H1 (cell line): ENCODE measurements around the gene TMIGD3. TPM values are rescaled to one million over a fixed set of nuclear protein-coding genes. Genes with fewer than 3 reads are reported as not detected.

Experiments
- CTCF ChIA-PET: fragments of 300-600 bp; sonication (Branson Sonifier 250); formaldehyde crosslinking; loops from one replicate; lab custom pipeline; 2021; ENCODE audit not compliant: partially characterized antibody; lab: Charles Lee
- POLR2A ChIA-PET: fragments of 300-600 bp; sonication (Branson Sonifier 250); formaldehyde crosslinking; loops from one replicate; lab custom pipeline; 2021; ENCODE audit warnings: inconsistent platforms; ENCODE audit not compliant: partially characterized antibody; lab: Charles Lee
- DNase-seq, 2 experiments: peaks; one replicate each; pipeline versions ENCODE4 v3.0.0 to v3.0.0-alpha.2; 2010 to 2022; ENCODE audit warnings: low spot score in 2 of 2, low read depth in 1 of 2, mixed read lengths in 1 of 2
- FAIRE-seq: peaks from 2 replicates; lab custom pipeline; 2011; peaks lifted over from hg19 to GRCh38; lab: Jason Lieb, UNC
- H2AFZ ChIP-seq: 2 replicates; pipeline ENCODE4 v1.8.1; 2012; ENCODE audit warnings: low read length, inconsistent platforms
- H2AK5ac ChIP-seq: 2 replicates; pipeline ENCODE4 v1.6.1; 2013; ENCODE audit warnings: low read depth, low read length
- H2BK120ac ChIP-seq: replicated peaks from 2 replicates; pipeline ENCODE3; 2013; ENCODE audit warnings: low read depth, low read length, inconsistent platforms
- H2BK12ac ChIP-seq: 2 replicates; pipeline ENCODE4 v1.6.1; 2013; ENCODE audit warnings: low read depth, low read length
- H2BK15ac ChIP-seq: 2 replicates; pipeline ENCODE4 v1.6.1; 2013; ENCODE audit warnings: low read length
- H2BK20ac ChIP-seq: 2 replicates; pipeline ENCODE4 v1.6.1; 2013; ENCODE audit warnings: low read length
- H2BK5ac ChIP-seq: 2 replicates; pipeline ENCODE4 v1.6.1; 2013; ENCODE audit warnings: low read depth, low read length
- H3K14ac ChIP-seq: 2 replicates; pipeline ENCODE4 v1.6.1; 2013; ENCODE audit warnings: inconsistent platforms; ENCODE audit not compliant: insufficient read length
- H3K18ac ChIP-seq: 2 replicates; pipeline ENCODE4 v1.6.1; 2013; ENCODE audit warnings: low read length; ENCODE audit errors: extremely low read depth
- H3K23ac ChIP-seq: 2 replicates; pipeline ENCODE4 v1.6.1; 2013; ENCODE audit warnings: inconsistent platforms; ENCODE audit not compliant: insufficient read length
- H3K23me2 ChIP-seq: 2 replicates; pipeline ENCODE4 v1.6.1; 2013; ENCODE audit warnings: low read depth, low read length
- H3K27ac ChIP-seq: 2 replicates; pipeline ENCODE4 v1.6.1; 2011; ENCODE audit warnings: low read depth, low read length, inconsistent platforms
- H3K27me3 ChIP-seq, 4 experiments: replicated peaks in 1 of 4; 1 replicate in 1 of 4; 2 replicates in 3 of 4; pipeline versions ENCODE4 v1.6.1 to v1.8.1; 2011 to 2013; ENCODE audit warnings: low read length in 3 of 4, mild to moderate bottlenecking in 3 of 4, inconsistent platforms in 2 of 4, mixed read lengths in 2 of 4, moderate library complexity in 1 of 4; ENCODE audit not compliant: control insufficient read depth in 3 of 4, insufficient read depth in 3 of 4; ENCODE audit errors: extremely low read depth in 1 of 4
- H3K36me3 ChIP-seq, 4 experiments: 2 replicates each; pipeline versions ENCODE4 v1.6.1 to v1.8.1; 2011 to 2013; ENCODE audit warnings: mild to moderate bottlenecking in 4 of 4, low read length in 3 of 4, moderate library complexity in 2 of 4, control low read depth in 1 of 4, inconsistent platforms in 1 of 4; ENCODE audit not compliant: insufficient read depth in 4 of 4, control insufficient read depth in 2 of 4
- H3K4ac ChIP-seq: replicated peaks from 2 replicates; pipeline ENCODE3; 2013; ENCODE audit warnings: low read length, low read depth, mixed read lengths, inconsistent platforms; ENCODE audit not compliant: insufficient read length
- H3K4me1 ChIP-seq, 4 experiments: replicated peaks in 1 of 4; 1 replicate in 1 of 4; 2 replicates in 3 of 4; pipeline versions ENCODE4 v1.6.1 to v1.8.1; 2011 to 2013; ENCODE audit warnings: low read length in 3 of 4, inconsistent platforms in 2 of 4, mixed read lengths in 1 of 4; ENCODE audit not compliant: insufficient read depth in 4 of 4, control insufficient read depth in 3 of 4
- H3K4me2 ChIP-seq, 2 experiments: 2 replicates each; pipeline versions ENCODE4 v1.6.1 to v1.8.1; 2011 to 2013; ENCODE audit warnings: low read depth in 2 of 2, low read length in 2 of 2, control low read depth in 1 of 2, inconsistent platforms in 1 of 2, mild to moderate bottlenecking in 1 of 2; ENCODE audit not compliant: insufficient read depth in 1 of 2
- H3K4me3 ChIP-seq, 4 experiments: fragments of 200-600, 300-600 bp in 1 of 4; sonication (generic), shearing (Covaris generic), sonication (Bioruptor Twin) in 1 of 4; 2 replicates each; pipeline versions ENCODE4 v1.5.1 to v1.8.1; 2011 to 2016; ENCODE audit warnings: low read length in 4 of 4, low read depth in 3 of 4, control low read depth in 2 of 4, inconsistent platforms in 2 of 4, mild to moderate bottlenecking in 2 of 4, mixed read lengths in 1 of 4, moderate library complexity in 1 of 4; ENCODE audit not compliant: insufficient read depth in 2 of 4; ENCODE audit errors: extremely low read depth in 1 of 4
- H3K56ac ChIP-seq: replicated peaks from 2 replicates; pipeline ENCODE3; 2013; ENCODE audit warnings: low read depth, mild to moderate bottlenecking, mixed read lengths, low read length, inconsistent platforms; ENCODE audit not compliant: insufficient read length
- H3K79me1 ChIP-seq: 2 replicates; pipeline ENCODE4 v1.6.1; 2013; ENCODE audit warnings: low read depth, low read length, control low read depth
- H3K79me2 ChIP-seq, 2 experiments: 2 replicates each; pipeline versions ENCODE4 v1.6.1 to v1.8.1; 2012 to 2013; ENCODE audit warnings: low read length in 2 of 2, mild to moderate bottlenecking in 2 of 2, inconsistent platforms in 1 of 2; ENCODE audit not compliant: insufficient read depth in 2 of 2, control insufficient read depth in 1 of 2
- H3K9ac ChIP-seq, 4 experiments: replicated peaks in 1 of 4; 1 replicate in 1 of 4; 2 replicates in 3 of 4; pipeline versions ENCODE4 v1.6.1 to v1.8.1; 2011 to 2013; ENCODE audit warnings: low read depth in 3 of 4, low read length in 3 of 4, control low read depth in 2 of 4, mild to moderate bottlenecking in 2 of 4, moderate library complexity in 2 of 4, inconsistent platforms in 1 of 4; ENCODE audit errors: extremely low read depth in 1 of 4
- H3K9me3 ChIP-seq, 2 experiments: 2 replicates each; pipeline versions ENCODE4 v1.6.1 to v1.8.1; 2012 to 2013; ENCODE audit warnings: mild to moderate bottlenecking in 2 of 2, moderate library complexity in 2 of 2, control low read depth in 1 of 2, inconsistent platforms in 1 of 2, low read depth in 1 of 2, low read length in 1 of 2, mixed read lengths in 1 of 2; ENCODE audit not compliant: insufficient read depth in 2 of 2
- H4K20me1 ChIP-seq, 2 experiments: replicated peaks in 1 of 2; 2 replicates each; pipeline versions ENCODE3 to v1.8.1; 2011 to 2013; ENCODE audit warnings: inconsistent platforms in 2 of 2, low read length in 2 of 2, mild to moderate bottlenecking in 1 of 2; ENCODE audit not compliant: insufficient read depth in 2 of 2, control insufficient read depth in 1 of 2
- H4K5ac ChIP-seq: 2 replicates; pipeline ENCODE4 v1.6.1; 2013; ENCODE audit warnings: low read length, low read depth, mixed read lengths, inconsistent platforms; ENCODE audit not compliant: insufficient read length
- H4K8ac ChIP-seq: 2 replicates; pipeline ENCODE4 v1.8.0; 2013; ENCODE audit warnings: mild to moderate bottlenecking, moderate library complexity, low read length, inconsistent platforms; ENCODE audit not compliant: insufficient read depth; ENCODE audit errors: extremely low read depth
- H4K91ac ChIP-seq: replicated peaks from 2 replicates; pipeline ENCODE3; 2013; ENCODE audit warnings: low read length, mixed read lengths, inconsistent platforms; ENCODE audit not compliant: insufficient read length
- BACH1 ChIP-seq: IDR thresholded peaks from 2 replicates; pipeline ENCODE4 v1.6.1; 2012; ENCODE audit warnings: low read length, improper control_type of control experiment
- CTBP2 ChIP-seq: IDR thresholded peaks from 2 replicates; pipeline ENCODE4 v1.7.0; 2011; ENCODE audit warnings: borderline replicate concordance, mild to moderate bottlenecking, moderate library complexity, mixed read lengths, low read length; ENCODE audit not compliant: insufficient read depth, insufficient read length
- GABPA ChIP-seq: IDR thresholded peaks from 2 replicates; pipeline ENCODE4 v1.6.1; 2011; ENCODE audit warnings: mild to moderate bottlenecking, low read length, moderate library complexity, borderline replicate concordance; ENCODE audit not compliant: insufficient read depth
- KDM5A ChIP-seq: fragments of 200-600 bp; IDR thresholded peaks from 2 replicates; pipeline ENCODE4 v1.7.1; 2012; ENCODE audit warnings: mild to moderate bottlenecking, low read length, inconsistent platforms, mixed read lengths
- POLR2AphosphoS5 ChIP-seq: IDR thresholded peaks from 2 replicates; pipeline ENCODE4 v1.6.1; 2011; ENCODE audit warnings: low read depth, low read length
- RFX5 ChIP-seq: IDR thresholded peaks from 2 replicates; pipeline ENCODE4 v1.6.1; 2011; ENCODE audit warnings: low read depth, low read length, improper control_type of control experiment, borderline replicate concordance
- SAP30 ChIP-seq: fragments of 300-600 bp; sonication (generic); IDR thresholded peaks from 2 replicates; pipeline ENCODE4 v1.7.1; 2012; ENCODE audit warnings: low read length, moderate library complexity, mild to moderate bottlenecking, inconsistent platforms; ENCODE audit not compliant: insufficient read depth, insufficient replicate concordance
- SRF ChIP-seq: IDR thresholded peaks from 2 replicates; pipeline ENCODE4 v1.6.1; 2011; ENCODE audit warnings: mild to moderate bottlenecking, low read depth, low read length, moderate library complexity
- YY1 ChIP-seq: IDR thresholded peaks from 2 replicates; pipeline ENCODE4 v1.6.1; 2011; ENCODE audit warnings: low read depth, mild to moderate bottlenecking, low read length
- ZNF274 ChIP-seq: IDR thresholded peaks from 2 replicates; pipeline ENCODE4 v1.7.0; 2012; ENCODE audit warnings: low read length, borderline replicate concordance; ENCODE audit errors: extremely low read depth
- WGBS, 2 experiments: shearing (Covaris generic) in 1 of 2; methylation state at CpG; one replicate each; pipeline versions ENCODE4 v1.1.6 to v1.1.7; 2013 to 2015; ENCODE audit warnings: low lambda C conversion rate in 2 of 2, mixed read lengths in 2 of 2, inconsistent platforms in 1 of 2, low coverage in 1 of 2, missing lambda C conversion rate in 1 of 2; ENCODE audit not compliant: insufficient replicate concordance in 2 of 2, insufficient coverage in 1 of 2, insufficient read length in 1 of 2; ENCODE audit errors: extremely low coverage in 1 of 2, missing lambda C conversion rate in 1 of 2; 5-methylcytosine and 5-hydroxymethylcytosine counted together
- polyA plus RNA-seq, 7 experiments: library from polyadenylated mRNA; depleted of rRNA in 3 of 7; stranded (reverse) in 5 of 7; unstranded in 2 of 7; fragments of >200 nt in 5 of 7; fragments of 200-250 nt in 2 of 7; gene quantifications; 1 replicate in 5 of 7; 2 replicates in 1 of 7; 4 replicates in 1 of 7; pipeline versions ENCODE4 v1.2.1 to v1.2.3, GENCODE V29; 2011 to 2013; ENCODE audit warnings: missing spikeins in 2 of 7, mixed read lengths in 2 of 7
- total RNA-seq: library from RNA; stranded (reverse); fragmentation: NEBNext Ultra II Directional; extraction: Animal tissue kit (Norgen Biotek cat#: 25700); gene quantifications from 2 replicates; pipeline ENCODE4 v1.2.1, GENCODE V29; 2021

Gene TMIGD3
- total and polyA plus RNA-seq, 2 of the 8 experiments (the other 6 are each of a cell fraction or from before 2014, with no cell fraction given) = not detected

DNA sequence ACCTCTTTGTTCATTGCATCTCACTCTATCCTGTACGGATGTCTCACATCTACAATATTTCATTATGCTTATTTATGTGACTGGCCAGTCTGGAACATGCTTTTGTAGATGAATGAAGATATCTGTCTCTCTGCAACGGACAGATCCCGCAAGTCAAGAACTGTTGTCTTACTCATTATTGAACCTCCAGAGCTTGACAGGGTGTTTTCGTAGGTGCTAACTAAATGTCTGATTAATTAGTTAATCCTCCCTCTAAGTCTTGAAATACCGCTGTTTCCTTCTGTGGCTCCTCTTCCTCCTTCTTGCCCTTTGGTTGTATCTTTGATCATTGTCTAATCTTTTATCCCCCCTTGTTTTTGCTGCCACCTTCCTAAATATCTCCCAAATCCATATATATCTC lies 32.8 kb downstream of the TMIGD3 start:
- H2AFZ ChIP-seq = no peak overlapping the region
- POLR2A ChIA-PET = no interaction called here
- no peaks in the 10 kb centered on the region for H3K4me1 ChIP-seq
- TF ChIP-seq SAP30 (no peak), SRF (no peak), BACH1 (no peak), KDM5A (no peak), GABPA (no peak), POLR2AphosphoS5 (no peak), CTBP2 (no peak), YY1 (no peak), ZNF274 (no peak), RFX5 (no peak)
- TF ChIP-seq, all 59 proteins: peak for 0
- H2BK5ac ChIP-seq = no peak overlapping the region
- H3K9ac ChIP-seq = no peak overlapping the region
- no peak overlapping the region for H3K4ac ChIP-seq
- no peak overlapping the region for H3K27ac ChIP-seq
- CTCF ChIA-PET = interaction anchor here (0.8 to 2.5 kb wide), 3 partner anchors 10 to 245 kb away, joined by 3 to 6 read pairs (median 4); no protein-coding TSS in a partner anchor
- H2BK120ac ChIP-seq = no peak overlapping the region
- no peak overlapping the region for H2BK20ac ChIP-seq
- H3K36me3 ChIP-seq = peaks cover 0 to 3% (median 0%) of the 10 kb centered on the region in 4 experiments; a peak in 3 of 8 replicates
- no peaks in the 10 kb centered on the region for H3K9me3 ChIP-seq
- H4K5ac ChIP-seq = no peak overlapping the region
- no peak overlapping the region for H3K18ac ChIP-seq
- no peaks in the 10 kb centered on the region for H3K23me2 ChIP-seq
- FAIRE-seq (no peak), DNase-seq (no peak)
- H3K23ac ChIP-seq = no peak overlapping the region
- no peak overlapping the region for H3K4me2 ChIP-seq
- no peaks in the 10 kb centered on the region for H3K79me1 ChIP-seq
- H3K4me3 ChIP-seq = no peak overlapping the region
- no peak overlapping the region for H2BK12ac ChIP-seq
- H2BK15ac ChIP-seq = no peak overlapping the region
- no peaks in the 10 kb centered on the region for H4K20me1 ChIP-seq
- H3K56ac ChIP-seq = no peak overlapping the region
- no peaks in the 10 kb centered on the region for H3K79me2 ChIP-seq
- H3K14ac ChIP-seq = no peak overlapping the region
- no peak overlapping the region for H4K91ac ChIP-seq
- 96% methylated on average over 5 of the region's 5 CpGs; no CpG with 5 or more reads in 1 of the 2 experiments for WGBS, 2 experiments
- no peak overlapping the region for H4K8ac ChIP-seq
- no peak overlapping the region for H2AK5ac ChIP-seq
- no peaks in the 10 kb centered on the region for H3K27me3 ChIP-seq
